ENCODE results near the gene GRIK2.
A peak's percentile ranks its signal among the peaks of the same experiment; 100 is the strongest.
"Not testable (repeated sequence)": the region's sequence is repeated elsewhere in the genome, so short reads cannot be mapped to it uniquely, and the experiment has no call there.

The GRIK2 gene

GRCh38 chr6:101393251-101393828 lies at the start of gene GRIK2:
Gene GRIK2 (plus strand): TSS chr6:101393708.
- no peak for DNase-seq

GRCh38 chr6:101344885-101345284 lies 48.6 kb upstream of the GRIK2 start:
- no peak for DNase-seq

GRCh38 chr6:101348816-101349215 lies 44.7 kb upstream of the GRIK2 start:
- no peak for DNase-seq

- not testable (repeated sequence) for DNase-seq
Measured at GRCh38 chr6:101350631-101351030, 42.9 kb upstream of the GRIK2 start.

GRCh38 chr6:101351173-101351572 lies 42.3 kb upstream of the GRIK2 start:
- DNase-seq = no peak

- no peak for DNase-seq
Measured at GRCh38 chr6:101352316-101352715, 41.2 kb upstream of the GRIK2 start.

GRCh38 chr6:101365181-101365580 lies 28.3 kb upstream of the GRIK2 start:
- DNase-seq = no peak

- no peak for DNase-seq
Measured at GRCh38 chr6:101379926-101380325, 13.6 kb upstream of the GRIK2 start.

GRCh38 chr6:101380897-101381630 lies 12.4 kb upstream of the GRIK2 start:
- DNase-seq = no peak

- DNase-seq = not testable (repeated sequence)
Measured at GRCh38 chr6:101383747-101384146, 9.8 kb upstream of the GRIK2 start.

GRCh38 chr6:101386982-101387381 lies 6.5 kb upstream of the GRIK2 start:
- no peak for DNase-seq

GRCh38 chr6:101391772-101392585 lies 1.5 kb upstream of the GRIK2 start:
- no peak for DNase-seq

GRCh38 chr6:101392586-101393230 lies 800 bp upstream of the GRIK2 start:
- DNase-seq = no peak

GRCh38 chr6:101393829-101394251 lies 332 bp downstream of the GRIK2 start:
- DNase-seq = no peak

GRCh38 chr6:101394936-101395335 lies 1.4 kb downstream of the GRIK2 start:
- no peak for DNase-seq

GRCh38 chr6:101395345-101395744 lies 1.8 kb downstream of the GRIK2 start:
- no peak for DNase-seq

- peak; percentile 51 for DNase-seq
Measured at GRCh38 chr6:101396548-101397173, 3.2 kb downstream of the GRIK2 start.

GRCh38 chr6:101397199-101397598 lies 3.7 kb downstream of the GRIK2 start:
- DNase-seq = no peak

GRCh38 chr6:101398716-101399615 lies 5.5 kb downstream of the GRIK2 start:
- no peak for DNase-seq

GRCh38 chr6:101399616-101400162 lies 6.2 kb downstream of the GRIK2 start:
- DNase-seq = no peak

Data from 8988T (cell line).